Fibroblast of lung (primary cell): ENCODE results near the gene AKAP13. TPM values are rescaled to one million over a fixed set of nuclear protein-coding genes. Genes with fewer than 3 reads are reported as not detected.

Source experiments
- DNase-seq, 2 donors: peaks; one replicate each; pipeline versions ENCODE4 v3.0.0 to v3.0.0-alpha.2; 2010; ENCODE audit warnings: low read depth in 2 of 2
- H2AFZ ChIP-seq: 2 replicates; pipeline ENCODE4 v1.5.1; 2012; ENCODE audit warnings: low read length, control low read depth, inconsistent platforms
- H3K27ac ChIP-seq: 2 replicates; pipeline ENCODE4 v1.5.1; 2011; ENCODE audit warnings: low read length, control low read depth; ENCODE audit not compliant: insufficient read depth
- H3K27me3 ChIP-seq: 2 replicates; pipeline ENCODE4 v1.5.1; 2011; ENCODE audit warnings: mild to moderate bottlenecking, low read length; ENCODE audit not compliant: control insufficient read depth, insufficient read depth
- H3K36me3 ChIP-seq: 2 replicates; pipeline ENCODE4 v1.5.1; 2011; ENCODE audit warnings: low read length; ENCODE audit not compliant: control insufficient read depth, insufficient read depth
- H3K4me1 ChIP-seq: 2 replicates; pipeline ENCODE4 v1.5.1; 2011; ENCODE audit warnings: low read length; ENCODE audit not compliant: control insufficient read depth, insufficient read depth; ENCODE audit errors: extremely low read depth
- H3K4me2 ChIP-seq: 2 replicates; pipeline ENCODE4 v1.5.1; 2011; ENCODE audit warnings: low read length, control low read depth; ENCODE audit not compliant: insufficient read depth; ENCODE audit errors: extremely low read depth
- H3K4me3 ChIP-seq, 4 experiments: fragments of 200-600 bp in 1 of 4; sonication (generic) in 1 of 4; replicated peaks in 1 of 4; 2 replicates each; pipeline ENCODE4 v1.5.1; 2011 to 2016; ENCODE audit warnings: low read length in 4 of 4, low read depth in 3 of 4, mild to moderate bottlenecking in 3 of 4, control low read depth in 2 of 4, inconsistent platforms in 1 of 4, mixed read lengths in 1 of 4; ENCODE audit not compliant: insufficient read depth in 1 of 4; ENCODE audit errors: control extremely low read depth in 1 of 4
- H3K79me2 ChIP-seq: 2 replicates; pipeline ENCODE4 v1.5.1; 2012; ENCODE audit warnings: mild to moderate bottlenecking, low read length, inconsistent platforms; ENCODE audit not compliant: control insufficient read depth, insufficient read depth
- H3K9ac ChIP-seq: 2 replicates; pipeline ENCODE4 v1.5.1; 2011; ENCODE audit warnings: mild to moderate bottlenecking, low read length, control low read depth; ENCODE audit not compliant: insufficient read depth
- H3K9me3 ChIP-seq: 2 replicates; pipeline ENCODE4 v1.5.1; 2012; ENCODE audit warnings: low read depth, low read length; ENCODE audit not compliant: control insufficient read depth, insufficient read depth
- H4K20me1 ChIP-seq: 2 replicates; pipeline ENCODE4 v1.5.1; 2011; ENCODE audit warnings: low read length; ENCODE audit not compliant: control insufficient read depth, insufficient read depth; ENCODE audit errors: extremely low read depth
- CTCF ChIP-seq, 2 donors: IDR thresholded peaks in 1 of 2; conservative IDR thresholded peaks in 1 of 2; 1 replicate in 1 of 2; 2 replicates in 1 of 2; pipeline ENCODE4 v1.5.1; 2011 to 2012; ENCODE audit warnings: low read length in 2 of 2, control low read depth in 1 of 2, inconsistent platforms in 1 of 2, low read depth in 1 of 2, mild to moderate bottlenecking in 1 of 2
- EZH2 ChIP-seq: IDR thresholded peaks from 2 replicates; pipeline ENCODE4 v1.5.1; 2012; ENCODE audit warnings: low read length, control low read depth, mild to moderate bottlenecking; ENCODE audit errors: missing control alignments
- polyA plus RNA-seq, 2 donors: library from polyadenylated mRNA; depleted of rRNA in 1 of 2; stranded (reverse) in 1 of 2; unstranded in 1 of 2; fragments of >200 nt; gene quantifications; 2 replicates each; pipeline ENCODE4 v1.2.1, GENCODE V29; 2011 to 2012; ENCODE audit warnings: missing spikeins in 1 of 2
- total RNA-seq: library from RNA; depleted of rRNA; stranded (reverse); fragments of >200 nt; gene quantifications from 2 replicates; pipeline ENCODE4 v1.2.1, GENCODE V29; 2014

Gene AKAP13
- total and polyA plus RNA-seq, 2 donors (not counting 1 experiment from before 2014, with no cell fraction given) = 8.3 to 68.4 TPM

GRCh38 chr15:85741021-85741421 lies 360.6 kb downstream of the AKAP13 start:
- peaks cover 13% of the 10 kb centered on the region for H3K36me3 ChIP-seq
- H3K79me2 ChIP-seq = no peaks in the 10 kb centered on the region
- H3K9me3 ChIP-seq = no peaks in the 10 kb centered on the region
- no peak overlapping the region for H3K4me3 ChIP-seq
- no peak overlapping the region for H3K9ac ChIP-seq
- no peak overlapping the region for H2AFZ ChIP-seq
- H3K27ac ChIP-seq = no peak overlapping the region
- H4K20me1 ChIP-seq = no peaks in the 10 kb centered on the region
- no peaks in the 10 kb centered on the region for H3K27me3 ChIP-seq
- H3K4me1 ChIP-seq = no peaks in the 10 kb centered on the region
- no peak for DNase-seq
- no peak overlapping the region for H3K4me2 ChIP-seq
- TF ChIP-seq EZH2 (no peak), CTCF (conservative IDR thresholded peaks at IDR 0.05 in 1 of 2, IDR thresholded peaks at IDR 0.05 in 1 of 2; ENCODE audit: low read depth in 1 of 2, low read length in 2 of 2) (no peak)

GRCh38 chr15:85741662-85742061 lies 361.3 kb downstream of the AKAP13 start:
- no peaks in the 10 kb centered on the region for H3K79me2 ChIP-seq
- no peak overlapping the region for H3K27ac ChIP-seq
- H3K4me1 ChIP-seq = no peaks in the 10 kb centered on the region
- no peaks in the 10 kb centered on the region for H4K20me1 ChIP-seq
- H3K4me3 ChIP-seq = no peak overlapping the region
- H3K4me2 ChIP-seq = no peak overlapping the region
- H3K27me3 ChIP-seq = no peaks in the 10 kb centered on the region
- no peaks in the 10 kb centered on the region for H3K9me3 ChIP-seq
- no peak for DNase-seq
- H3K36me3 ChIP-seq = peaks cover 13% of the 10 kb centered on the region
- no peak overlapping the region for H3K9ac ChIP-seq
- no peak overlapping the region for H2AFZ ChIP-seq
- TF ChIP-seq CTCF (conservative IDR thresholded peaks at IDR 0.05 in 1 of 2, IDR thresholded peaks at IDR 0.05 in 1 of 2; ENCODE audit: low read depth in 1 of 2, low read length in 2 of 2) = no peak
- TF ChIP-seq EZH2 = no peak

- Histone ChIP-seq H3K36me3 (peaks cover 15% of the 10 kb centered on the region), H3K4me3 (no peak overlapping the region), H3K9me3 (no peaks in the 10 kb centered on the region), H3K27ac (no peak overlapping the region), H3K9ac (no peak overlapping the region), H3K27me3 (no peaks in the 10 kb centered on the region), H3K4me1 (no peaks in the 10 kb centered on the region), H3K4me2 (no peak overlapping the region), H3K79me2 (no peaks in the 10 kb centered on the region), H2AFZ (no peak overlapping the region), H4K20me1 (no peaks in the 10 kb centered on the region)
- DNase-seq = peak; percentile 39 to 79
- TF ChIP-seq CTCF (conservative IDR thresholded peaks at IDR 0.05 in 1 of 2, IDR thresholded peaks at IDR 0.05 in 1 of 2; ENCODE audit: low read depth in 1 of 2, low read length in 2 of 2) (no peak), EZH2 (no peak)
Measured at GRCh38 chr15:85742186-85742821, 361.9 kb downstream of the AKAP13 start.
